Tibial nerve (tissue), 4 donors: ENCODE data around the gene METRN.

Source experiments
- CTCF ChIP-seq, 5 experiments: fragments of 200-600 bp in 3 of 5; fragments of 450-650 bp in 2 of 5; sonication (generic) in 3 of 5; IDR thresholded peaks; one replicate each; pipeline ENCODE4 v1.5.1; 2016 to 2019; ENCODE audit warnings: antibody characterized with exemption in 5 of 5, mild to moderate bottlenecking in 3 of 5, moderate library complexity in 2 of 5
- EP300 ChIP-seq, 2 donors: sonication (generic); formaldehyde crosslinking; IDR thresholded peaks; one replicate each; pipeline ENCODE4 v1.6.1; 2017; ENCODE audit warnings: antibody characterized with exemption in 2 of 2, mild to moderate bottlenecking in 1 of 2
- POLR2A ChIP-seq, 2 donors: fragments of 450-650 bp; IDR thresholded peaks; one replicate each; pipeline ENCODE4 v1.6.1; 2017; ENCODE audit warnings: antibody characterized with exemption in 2 of 2, mild to moderate bottlenecking in 2 of 2, moderate library complexity in 2 of 2

- TF ChIP-seq CTCF (IDR thresholded peaks at IDR 0.05) (no peak), POLR2A (IDR thresholded peaks at IDR 0.05) (no peak), EP300 (IDR thresholded peaks at IDR 0.05) (no peak)
Measured at GRCh38 chr16:673399-673991, 41.4 kb upstream of the METRN start.
